Fibroblast of lung (primary cell): ENCODE measurements around the gene SON.
"Not testable (repeated sequence)": the region's sequence is repeated elsewhere in the genome, so short reads cannot be mapped to it uniquely, and the experiment has no call there.

ENCODE experiments used
- CTCF ChIP-seq, 2 donors: IDR thresholded peaks in 1 of 2; conservative IDR thresholded peaks in 1 of 2; 1 replicate in 1 of 2; 2 replicates in 1 of 2; pipeline ENCODE4 v1.5.1; 2011 to 2012; ENCODE audit warnings: low read length in 2 of 2, control low read depth in 1 of 2, inconsistent platforms in 1 of 2, low read depth in 1 of 2, mild to moderate bottlenecking in 1 of 2
- EZH2 ChIP-seq: IDR thresholded peaks from 2 replicates; pipeline ENCODE4 v1.5.1; 2012; ENCODE audit warnings: low read length, control low read depth, mild to moderate bottlenecking; ENCODE audit errors: missing control alignments

GRCh38 chr21:33617565-33617964 is 74.7 kb downstream of the SON start:
- not testable (repeated sequence) for TF ChIP-seq CTCF (conservative IDR thresholded peaks at IDR 0.05 in 1 of 2, IDR thresholded peaks at IDR 0.05 in 1 of 2; ENCODE audit: low read depth in 1 of 2, low read length in 2 of 2); EZH2
